Ectodermal cell (in vitro differentiated cells): Measurements from ENCODE around the gene OR5D13. TPM values are rescaled to one million over a fixed set of nuclear protein-coding genes. Genes with fewer than 3 reads are reported as not detected.

ENCODE experiments used
- H3K27ac ChIP-seq: 2 replicates; pipeline ENCODE4 v1.7.0; 2013; ENCODE audit warnings: mild to moderate bottlenecking, low read depth, low read length; ENCODE audit not compliant: insufficient read depth, poor library complexity, severe bottlenecking
- H3K27me3 ChIP-seq: 2 replicates; pipeline ENCODE4 v1.7.0; 2013; ENCODE audit warnings: mild to moderate bottlenecking, low read length; ENCODE audit not compliant: insufficient read depth, control insufficient read depth, poor library complexity, severe bottlenecking
- H3K36me3 ChIP-seq: one replicate; pipeline ENCODE4 v1.7.0; 2013; ENCODE audit warnings: low read length; ENCODE audit not compliant: control insufficient read depth, insufficient read depth
- H3K4me1 ChIP-seq: one replicate; pipeline ENCODE4 v1.7.0; 2013; ENCODE audit warnings: low read length; ENCODE audit not compliant: control insufficient read depth, insufficient read depth
- H3K4me3 ChIP-seq: 2 replicates; pipeline ENCODE4 v1.7.0; 2013; ENCODE audit warnings: low read depth, low read length, control low read depth; ENCODE audit not compliant: insufficient read depth
- H3K9me3 ChIP-seq: 2 replicates; pipeline ENCODE4 v1.7.0; 2013; ENCODE audit warnings: mild to moderate bottlenecking, low read length, moderate library complexity; ENCODE audit not compliant: control insufficient read depth
- WGBS, 2 experiments: methylation state at CpG; one replicate each; pipeline ENCODE4 v1.1.7; 2013; ENCODE audit warnings: missing lambda C conversion rate in 2 of 2; 5-methylcytosine and 5-hydroxymethylcytosine counted together
- polyA plus RNA-seq, 4 experiments: library from polyadenylated mRNA; stranded (reverse); fragments of 50-300 nt; gene quantifications; one replicate each; pipeline ENCODE4 v1.2.3, GENCODE V29; 2013

Gene OR5D13
- polyA plus RNA-seq (2013, experiment 1 of 4): not detected
- polyA plus RNA-seq (2013, experiment 2 of 4): not detected
- polyA plus RNA-seq (2013, experiment 3 of 4): not detected
- not detected for polyA plus RNA-seq (2013, experiment 4 of 4)

- peaks cover 13% of the 10 kb centered on the region for H3K9me3 ChIP-seq
- H3K4me1 ChIP-seq: no peaks in the 10 kb centered on the region
- H3K36me3 ChIP-seq: no peaks in the 10 kb centered on the region
- no peak within 1 kb of the TSS for H3K4me3 ChIP-seq
- H3K27me3 ChIP-seq: no peaks in the 10 kb centered on the region
- H3K27ac ChIP-seq: no peak within 1 kb of the TSS
These were observed at the start of gene OR5D13 for GRCh38 chr11:55773138-55773537. Gene OR5D13, plus strand, starts transcription at chr11:55773438. Its CDS starts 0 bp downstream, at chr11:55773438.

DNA sequence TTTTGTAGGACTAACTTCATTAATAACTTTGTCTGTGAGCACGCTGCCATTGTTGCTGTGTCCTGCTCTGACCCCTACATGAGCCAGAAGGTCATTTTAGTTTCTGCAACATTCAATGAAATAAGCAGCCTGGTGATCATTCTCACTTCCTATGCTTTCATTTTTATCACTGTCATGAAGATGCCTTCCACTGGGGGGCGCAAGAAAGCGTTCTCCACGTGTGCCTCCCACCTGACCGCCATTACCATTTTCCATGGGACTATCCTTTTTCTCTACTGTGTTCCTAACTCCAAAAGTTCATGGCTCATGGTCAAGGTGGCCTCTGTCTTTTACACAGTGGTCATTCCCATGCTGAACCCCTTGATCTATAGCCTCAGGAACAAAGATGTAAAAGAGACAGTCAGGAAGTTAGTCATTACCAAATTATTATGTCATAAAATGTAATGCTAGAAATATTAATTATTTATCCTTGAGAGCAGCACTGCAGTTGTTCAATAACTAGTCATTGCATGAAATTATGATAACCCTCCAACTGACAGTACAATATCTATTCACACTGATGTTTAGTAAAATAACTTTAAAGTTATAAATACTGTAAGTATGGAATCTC lies 46.4 kb upstream of the OR5D13 start:
- WGBS, 2 experiments: 18 to 22% methylated on average over 5 of the region's 5 CpGs
- H3K27ac ChIP-seq: no peak overlapping the region
- H3K4me1 ChIP-seq: no peaks in the 10 kb centered on the region
- H3K9me3 ChIP-seq: no peaks in the 10 kb centered on the region
- no peaks in the 10 kb centered on the region for H3K27me3 ChIP-seq
- no peaks in the 10 kb centered on the region for H3K36me3 ChIP-seq
- H3K4me3 ChIP-seq: no peak overlapping the region

- 45 to 47% methylated on average over 3 of the region's 3 CpGs for WGBS, 2 experiments
- Histone ChIP-seq H3K9me3 (peaks cover 13% of the 10 kb centered on the region), H3K4me1 (no peaks in the 10 kb centered on the region), H3K27me3 (no peaks in the 10 kb centered on the region), H3K27ac (no peak overlapping the region), H3K4me3 (no peak overlapping the region), H3K36me3 (no peaks in the 10 kb centered on the region)
These were observed 40.3 kb upstream of the OR5D13 start for GRCh38 chr11:55732936-55733335.

DNA sequence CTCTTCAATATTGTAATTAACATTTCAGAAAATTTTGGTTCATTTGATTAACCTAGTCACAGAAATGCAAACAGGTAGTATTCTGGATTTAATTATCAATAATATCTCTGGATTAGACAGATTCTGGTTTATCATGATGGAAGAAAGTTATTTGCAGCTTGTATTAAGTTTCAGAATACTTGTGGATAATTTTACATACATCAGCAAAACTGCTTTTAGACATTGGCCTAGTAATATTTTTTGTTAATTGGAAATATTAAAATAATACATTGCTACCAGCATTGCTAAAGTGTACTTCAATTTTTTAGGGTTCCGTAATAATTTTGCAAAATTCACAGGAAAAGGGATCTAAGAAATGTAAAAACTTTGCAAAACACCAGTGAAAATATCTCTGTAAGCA lies 18.4 kb downstream of the OR5D13 start:
- Histone ChIP-seq H3K27ac (no peak overlapping the region), H3K4me3 (no peak overlapping the region), H3K27me3 (no peaks in the 10 kb centered on the region), H3K4me1 (no peaks in the 10 kb centered on the region), H3K9me3 (peaks cover 15% of the 10 kb centered on the region), H3K36me3 (no peaks in the 10 kb centered on the region)
- 100% methylated on average over 1 of the region's 1 CpG for WGBS, 2 experiments

GRCh38 chr11:55793321-55793720 lies 20.1 kb downstream of the OR5D13 start:
- Histone ChIP-seq H3K27ac (no peak overlapping the region), H3K36me3 (no peaks in the 10 kb centered on the region), H3K4me3 (no peak overlapping the region), H3K27me3 (no peaks in the 10 kb centered on the region), H3K9me3 (peaks cover 20% of the 10 kb centered on the region), H3K4me1 (no peaks in the 10 kb centered on the region)
- 73 to 81% methylated on average over 2 of the region's 2 CpGs for WGBS, 2 experiments

- peaks cover 29% of the 10 kb centered on the region for H3K9me3 ChIP-seq
- no peaks in the 10 kb centered on the region for H3K36me3 ChIP-seq
- no peaks in the 10 kb centered on the region for H3K27me3 ChIP-seq
- H3K4me3 ChIP-seq: no peak within 1 kb of the TSS
- no peak within 1 kb of the TSS for H3K27ac ChIP-seq
- no peaks in the 10 kb centered on the region for H3K4me1 ChIP-seq
These were observed 22.0 kb downstream of the OR5D13 start, which contains the start of gene OR5D14 for GRCh38 chr11:55795256-55795655. Gene OR5D14, plus strand, starts transcription at chr11:55795556. Its CDS starts 0 bp downstream, at chr11:55795556.

GRCh38 chr11:55806248-55806647 lies 33.0 kb downstream of the OR5D13 start:
- H3K9me3 ChIP-seq: peaks cover 8% of the 10 kb centered on the region
- no peaks in the 10 kb centered on the region for H3K36me3 ChIP-seq
- WGBS, 2 experiments: 89 to 92% methylated on average over 1 of the region's 1 CpG

GRCh38 chr11:55811067-55811466 lies 37.8 kb downstream of the OR5D13 start, which contains the start of gene OR5L1:
Gene OR5L1, plus strand, starts transcription at chr11:55811367. Its CDS starts 100 bp downstream, at chr11:55811467.
- Histone ChIP-seq H3K27ac (no peak within 1 kb of the TSS), H3K27me3 (no peaks in the 10 kb centered on the region), H3K36me3 (no peaks in the 10 kb centered on the region), H3K4me3 (no peak within 1 kb of the TSS), H3K9me3 (peaks cover 8% of the 10 kb centered on the region), H3K4me1 (no peaks in the 10 kb centered on the region)
- no CpG with 5 or more reads among the region's 1 CpG for WGBS, 2 experiments

More at GRCh38 chr11:55806248-55806647, 33.0 kb downstream of the OR5D13 start:
- no peak overlapping the region for H3K4me3 ChIP-seq
- no peaks in the 10 kb centered on the region for H3K4me1 ChIP-seq
- H3K27me3 ChIP-seq: no peaks in the 10 kb centered on the region
- no peak overlapping the region for H3K27ac ChIP-seq

- no peaks in the 10 kb centered on the region for H3K36me3 ChIP-seq
- H3K27me3 ChIP-seq: no peaks in the 10 kb centered on the region
- WGBS, 2 experiments: 82 to 84% methylated on average over 5 of the region's 5 CpGs
- H3K4me3 ChIP-seq: no peak within 1 kb of the TSS
- H3K9me3 ChIP-seq: peaks cover 6% of the 10 kb centered on the region
- no peaks in the 10 kb centered on the region for H3K4me1 ChIP-seq
- H3K27ac ChIP-seq: no peak within 1 kb of the TSS
These were observed 46.1 kb downstream of the OR5D13 start, which contains the start of gene OR5D18 for GRCh38 chr11:55819330-55819729. Gene OR5D18, plus strand, starts transcription at chr11:55819630. Its CDS starts 0 bp downstream, at chr11:55819630.
